ENCODE data around the gene MKLN1.

Gene MKLN1

GRCh38 chr7:131355917-131356777, 28.5 kb downstream of the MKLN1 start:
- DNase-seq = no peak

GRCh38 chr7:131357282-131357880, 29.7 kb downstream of the MKLN1 start:
- no peak for DNase-seq

DNA sequence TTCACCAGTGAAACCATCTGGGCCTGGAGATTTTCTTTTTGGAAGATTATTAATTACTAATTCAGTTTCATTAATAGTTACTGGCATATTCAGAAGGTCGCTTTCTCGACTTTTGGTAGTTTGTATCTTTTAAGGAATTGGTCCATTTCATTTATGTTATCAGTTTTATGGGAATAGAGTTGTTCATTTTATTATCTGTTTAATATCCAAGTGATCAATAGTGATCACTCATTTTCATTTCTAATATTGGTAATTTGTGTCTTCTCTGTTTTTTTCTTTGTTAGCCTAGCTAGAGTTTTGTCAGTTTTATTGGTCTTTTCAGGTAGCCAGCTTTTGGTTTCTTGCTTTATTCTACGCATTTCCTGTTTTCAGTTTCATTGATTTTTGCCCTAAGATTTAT, 31.0 kb downstream of the MKLN1 start:
- no peak for DNase-seq

GRCh38 chr7:131359136-131359776, 31.6 kb downstream of the MKLN1 start:
- no peak for DNase-seq

- no peak for DNase-seq
Observed at GRCh38 chr7:131363719-131364118, 36.0 kb downstream of the MKLN1 start.

DNA sequence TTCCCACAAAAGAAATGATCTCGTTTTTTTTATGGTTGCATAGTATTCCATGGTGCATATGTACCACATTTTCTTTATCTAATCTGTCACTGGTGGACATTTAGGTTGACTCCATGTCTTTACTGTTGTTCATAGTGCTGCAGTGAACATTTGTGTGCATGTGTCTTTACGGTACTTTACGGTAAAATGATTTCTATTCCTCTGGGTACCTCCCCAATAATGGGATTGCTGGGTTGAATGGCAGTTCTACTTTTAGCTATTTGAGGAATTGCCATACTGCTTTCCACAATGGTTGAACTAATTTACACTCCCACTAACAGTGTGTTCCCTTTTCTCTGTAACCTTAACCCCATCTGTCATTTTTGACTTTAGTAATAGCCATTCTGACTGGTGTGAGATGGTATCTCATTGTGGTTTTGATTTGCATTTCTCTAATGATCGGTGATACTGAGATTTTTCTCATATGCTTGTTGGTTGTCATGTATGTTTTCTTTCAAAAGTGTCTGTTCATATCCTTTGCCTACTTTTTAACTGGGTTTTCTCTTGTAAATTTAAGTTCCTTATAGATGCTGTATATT, 37.2 kb downstream of the MKLN1 start:
- DNase-seq = no peak

DNA sequence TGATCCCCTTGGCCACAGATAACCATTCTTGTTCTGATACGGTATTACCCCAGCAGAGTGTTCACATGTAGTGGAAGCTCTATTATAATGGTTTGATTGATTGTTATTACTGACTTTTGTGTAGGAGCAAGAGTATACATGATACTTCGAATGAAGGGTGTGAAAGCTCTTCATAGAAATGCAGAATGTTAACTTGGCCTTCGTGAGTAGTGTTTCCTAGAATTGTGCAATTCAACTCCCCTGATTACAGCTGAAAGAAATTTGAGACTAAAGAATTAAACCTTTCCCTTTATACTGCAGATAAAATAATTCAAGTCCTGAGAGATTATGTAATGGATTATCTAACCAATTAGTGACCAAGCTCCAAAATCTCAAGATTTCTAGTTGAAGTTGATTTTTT, 38.2 kb downstream of the MKLN1 start:
- no peak for DNase-seq

DNA sequence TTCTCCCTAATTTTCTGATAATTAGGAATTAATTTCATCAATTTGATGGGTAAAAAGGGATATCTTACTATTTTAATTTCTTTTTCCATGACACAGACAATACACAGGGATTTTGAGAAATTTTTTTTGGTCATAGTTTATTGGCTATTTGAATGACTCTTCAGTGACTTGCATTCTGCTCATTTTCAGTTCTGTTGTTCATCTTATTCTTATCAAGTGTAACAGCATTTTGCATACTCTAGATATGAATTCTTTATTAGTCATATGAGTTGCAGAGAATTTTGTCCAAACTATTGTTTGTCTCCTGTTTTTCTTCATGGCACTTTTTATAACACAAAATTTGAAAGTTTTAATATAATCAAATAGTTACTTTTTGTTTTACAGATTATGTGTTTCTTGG, 41.7 kb downstream of the MKLN1 start:
- DNase-seq = no peak

DNA sequence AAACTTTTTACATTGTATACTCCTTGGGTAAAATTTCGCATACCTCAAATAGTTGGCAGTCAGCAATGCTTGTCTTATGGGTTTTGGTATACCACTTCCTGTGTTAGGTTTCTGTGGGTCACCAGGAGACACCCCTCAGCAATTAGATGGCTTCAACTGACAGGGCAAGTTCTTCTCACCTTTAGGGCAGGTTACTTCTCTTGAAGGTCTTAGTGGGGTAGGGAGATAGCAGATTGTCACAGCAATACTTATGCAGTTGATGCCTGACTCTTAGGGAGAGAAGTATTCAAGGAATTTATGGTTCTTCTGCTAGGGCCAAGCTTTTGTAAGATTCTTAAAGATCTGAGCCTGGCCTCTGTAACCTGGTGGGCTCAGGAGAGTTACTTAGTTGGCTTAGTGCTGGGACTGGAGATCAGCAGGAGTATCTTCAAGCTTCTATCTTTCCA, 42.9 kb downstream of the MKLN1 start:
- peak; percentile 60 for DNase-seq

DNA sequence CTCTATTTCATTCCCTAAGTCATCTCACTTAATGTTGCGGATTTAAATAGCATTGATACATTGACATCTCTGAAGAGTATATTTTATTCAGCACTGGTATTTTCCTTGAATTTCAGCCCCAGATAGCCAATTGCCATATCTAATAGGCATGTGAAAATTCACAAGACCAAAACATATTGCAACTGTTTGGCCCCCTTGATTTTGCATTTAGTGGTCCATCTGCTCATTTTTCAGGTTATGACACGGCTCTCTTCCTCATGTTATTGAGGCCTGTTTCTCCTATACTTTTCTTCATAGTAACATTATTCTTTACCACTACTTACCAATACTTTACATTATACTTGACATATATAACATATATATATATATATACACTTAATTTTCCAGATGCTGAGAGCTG, 43.7 kb downstream of the MKLN1 start:
- no peak for DNase-seq

DNA sequence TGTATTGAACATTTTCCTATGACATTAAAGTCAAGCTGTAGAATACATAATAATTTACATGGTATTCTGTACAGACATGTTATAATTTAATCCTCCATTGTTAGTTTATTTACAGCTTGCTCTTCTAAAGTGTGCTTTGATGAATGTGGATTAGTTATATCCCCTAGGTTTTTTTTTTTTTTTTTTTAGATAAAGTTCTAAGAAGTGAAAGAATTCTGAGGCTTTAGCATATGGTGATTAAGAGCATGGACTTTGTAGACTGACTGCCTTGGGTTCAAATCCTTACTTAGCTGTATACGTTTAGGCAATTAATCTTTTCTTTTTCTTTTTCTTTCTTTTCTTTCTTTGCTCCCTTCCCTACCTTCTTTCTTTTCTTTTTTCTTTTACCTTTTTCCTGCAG, 44.9 kb downstream of the MKLN1 start:
- DNase-seq = no peak

DNA sequence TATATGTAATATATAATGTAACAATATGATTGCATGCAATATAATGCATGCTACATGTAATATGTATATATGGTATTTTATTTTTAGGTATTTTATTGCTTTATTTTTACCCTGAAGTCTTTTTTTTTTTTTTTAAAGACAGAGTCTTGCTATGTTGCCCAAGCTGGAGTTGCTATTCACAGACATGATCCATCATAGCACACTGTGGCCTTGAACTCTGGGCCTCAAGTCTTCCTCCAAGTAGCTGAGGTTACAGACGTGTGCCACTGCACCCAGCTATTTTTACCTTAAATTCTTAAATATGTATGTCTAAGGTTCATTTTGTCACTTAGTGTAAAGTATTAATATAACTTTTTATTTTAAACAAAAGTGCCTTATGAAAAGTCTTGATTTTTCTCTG, 47.1 kb downstream of the MKLN1 start:
- no peak for DNase-seq

- DNase-seq = no peak
Observed at GRCh38 chr7:131381069-131381838, 53.6 kb downstream of the MKLN1 start.

- no peak for DNase-seq
Observed at GRCh38 chr7:131383417-131384285, 56.0 kb downstream of the MKLN1 start.

DNA sequence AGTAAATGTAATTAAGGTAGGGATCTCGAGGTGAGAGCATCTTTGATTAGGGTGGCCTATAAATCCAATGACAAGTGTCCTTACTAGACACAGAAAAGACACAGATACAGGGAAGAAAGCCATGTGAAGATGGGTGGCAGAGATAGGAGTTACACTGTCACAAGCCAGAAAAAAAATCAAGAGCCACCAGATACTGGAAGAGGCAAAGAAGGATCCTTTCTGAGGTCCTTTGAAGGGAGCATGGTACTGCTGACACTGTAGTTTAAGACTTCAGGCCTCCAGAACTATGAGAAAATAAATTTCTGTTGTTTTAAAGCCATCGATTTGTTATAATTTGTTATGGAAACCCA, 56.6 kb downstream of the MKLN1 start:
- DNase-seq = no peak

GRCh38 chr7:131385039-131385605, 57.4 kb downstream of the MKLN1 start:
- no peak for DNase-seq

GRCh38 chr7:131388126-131388525, 60.5 kb downstream of the MKLN1 start:
- no peak for DNase-seq

DNA sequence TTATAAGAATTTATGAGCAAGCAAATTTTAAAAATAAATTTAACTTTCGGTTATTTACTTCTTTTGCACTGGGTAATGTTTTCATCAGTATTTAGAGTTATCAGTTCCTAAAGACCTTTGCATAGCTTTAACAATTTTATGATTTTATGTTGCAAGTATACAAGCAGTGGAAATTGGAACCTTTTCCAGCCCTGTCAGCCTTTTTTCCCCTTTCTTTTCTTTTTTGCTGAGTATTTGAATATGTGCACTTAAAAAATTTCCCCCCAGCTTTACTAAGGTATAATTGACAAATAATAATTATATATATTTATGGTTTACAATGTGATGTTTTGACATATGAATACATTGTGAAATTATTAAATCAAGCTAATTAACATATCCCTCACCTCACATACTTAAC, 62.6 kb downstream of the MKLN1 start:
- DNase-seq = no peak

DNA sequence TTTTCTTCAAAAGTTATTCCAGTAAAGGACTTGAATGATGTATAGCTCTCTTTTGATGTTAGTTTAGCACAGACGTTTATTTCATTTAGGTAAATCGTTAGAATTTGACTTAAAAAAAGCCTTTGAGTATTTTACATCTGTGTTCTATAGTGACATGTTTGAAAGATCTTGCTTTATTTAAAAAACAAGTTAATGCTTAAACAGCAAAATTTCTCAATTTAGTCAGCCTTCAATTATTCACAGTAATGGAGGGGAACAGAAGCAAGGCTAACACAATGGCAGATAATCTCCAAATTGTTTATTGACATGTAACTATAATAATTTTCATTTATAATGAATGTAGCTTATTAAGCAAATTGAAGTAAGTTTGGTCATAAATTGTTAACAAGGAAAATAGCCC, 63.5 kb downstream of the MKLN1 start:
- no peak for DNase-seq

DNA sequence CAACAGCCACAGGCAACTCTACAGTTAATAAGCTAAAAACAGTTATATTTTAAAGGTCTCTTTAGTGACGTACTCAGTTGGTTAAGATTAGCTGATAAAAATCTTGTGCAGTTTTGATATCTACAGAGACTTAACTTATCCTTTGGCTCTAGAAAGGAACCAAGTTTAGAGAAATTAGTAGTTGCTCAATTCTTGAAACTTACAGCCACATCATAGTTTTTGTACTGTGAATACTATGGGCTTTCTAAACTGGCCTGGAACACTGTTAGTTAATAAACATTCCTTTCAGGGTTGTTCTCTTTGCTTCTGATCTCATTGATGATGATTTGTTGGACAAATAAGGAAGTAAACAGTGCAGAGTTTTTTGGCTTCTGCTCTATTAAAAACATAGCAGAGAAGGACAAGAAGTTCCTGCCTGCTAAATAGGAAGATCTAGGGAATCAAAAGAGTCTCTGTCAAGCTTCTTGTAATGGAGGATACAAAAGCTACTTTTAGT, 73.1 kb downstream of the MKLN1 start:
- DNase-seq = no peak

GRCh38 chr7:131401194-131401593, 73.5 kb downstream of the MKLN1 start:
- no peak for DNase-seq
